Spleen (tissue), 11 donors: Measurements from ENCODE around the gene TMSB4X. TPM values are rescaled to one million over a fixed set of nuclear protein-coding genes. Genes with fewer than 3 reads are reported as not detected.

ENCODE experiments used
- DNase-seq: peaks from one replicate; pipeline ENCODE4 v3.0.0-alpha.2; 2020
- H3K27ac ChIP-seq, 8 donors: fragments of 200-600 bp; sonication (generic) in 7 of 8; 1 replicate in 4 of 8; 2 replicates in 4 of 8; pipeline versions ENCODE4 v1.5.0 to v1.8.0; 2016 to 2021; ENCODE audit warnings: inconsistent platforms in 4 of 8, mild to moderate bottlenecking in 4 of 8, moderate library complexity in 1 of 8
- H3K27me3 ChIP-seq, 7 donors: fragments of 200-600 bp; sonication (generic) in 6 of 7; replicated peaks in 1 of 7; 1 replicate in 4 of 7; 2 replicates in 3 of 7; pipeline versions ENCODE4 v1.5.0 to v1.8.0; 2016 to 2021; ENCODE audit warnings: inconsistent platforms in 3 of 7, mild to moderate bottlenecking in 1 of 7
- H3K36me3 ChIP-seq, 6 donors: fragments of 200-600 bp; sonication (generic) in 5 of 6; 1 replicate in 4 of 6; 2 replicates in 2 of 6; pipeline versions ENCODE4 v1.5.0 to v1.8.0; 2016 to 2021; ENCODE audit warnings: inconsistent platforms in 2 of 6
- H3K4me1 ChIP-seq, 6 donors: fragments of 200-600 bp; sonication (generic) in 5 of 6; 1 replicate in 3 of 6; 2 replicates in 3 of 6; pipeline versions ENCODE4 v1.5.0 to v1.8.0; 2016 to 2021; ENCODE audit warnings: inconsistent platforms in 3 of 6
- H3K4me3 ChIP-seq, 8 donors: fragments of 200-600 bp; sonication (generic) in 7 of 8; 1 replicate in 4 of 8; 2 replicates in 4 of 8; pipeline versions ENCODE4 v1.5.0 to v1.8.0; 2016 to 2021; ENCODE audit warnings: inconsistent platforms in 4 of 8, mild to moderate bottlenecking in 4 of 8, moderate library complexity in 2 of 8
- H3K9me3 ChIP-seq, 8 donors: fragments of 200-600 bp; sonication (generic) in 7 of 8; 1 replicate in 4 of 8; 2 replicates in 4 of 8; pipeline versions ENCODE4 v1.5.0 to v1.8.0; 2016 to 2021; ENCODE audit warnings: inconsistent platforms in 4 of 8
- CTCF ChIP-seq, 11 experiments: fragments of 200-600 bp in 7 of 11; fragments of 450-650 bp in 4 of 11; sonication (generic) in 4 of 11; IDR thresholded peaks in 8 of 11; conservative IDR thresholded peaks in 3 of 11; 1 replicate in 7 of 11; 2 replicates in 4 of 11; pipeline versions ENCODE4 v1.4.0 to v1.8.0; 2016 to 2021; ENCODE audit warnings: antibody characterized with exemption in 11 of 11, inconsistent platforms in 4 of 11, mild to moderate bottlenecking in 1 of 11
- POLR2A ChIP-seq, 3 donors: fragments of 450-650 bp; IDR thresholded peaks; one replicate each; pipeline ENCODE4 v1.5.1; 2017; ENCODE audit warnings: antibody characterized with exemption in 3 of 3, mild to moderate bottlenecking in 1 of 3
- POLR2AphosphoS5 ChIP-seq, 3 donors: sonication (generic); formaldehyde crosslinking; IDR thresholded peaks; one replicate each; pipeline ENCODE4 v1.5.1; 2017; ENCODE audit warnings: antibody characterized with exemption in 3 of 3
- WGBS, 5 donors: extraction: QIAGEN DNeasy Blood & Tissue Kit in 3 of 5; methylation state at CpG; one replicate each; pipeline versions ENCODE4 v1.1.5 to v1.1.7; 2013 to 2018; 5-methylcytosine and 5-hydroxymethylcytosine counted together
- intact Hi-C: fragments of 100-400 bp; cut with DNase I; formaldehyde crosslinking; loops from one replicate; pipeline ENCODE4 v1.15.0; 2023; ENCODE audit warnings: low total_unique reads
- polyA plus RNA-seq, 3 donors: library from polyadenylated mRNA; stranded (reverse); fragments of 200-250 nt; gene quantifications; one replicate each; pipeline ENCODE4 v1.2.1, GENCODE V29; 2013
- total RNA-seq, 7 donors: library from RNA; depleted of rRNA in 3 of 7; stranded (reverse); fragments of >200 nt in 3 of 7; fragmentation: NEBNext Ultra II Directional in 4 of 7; extraction: Animal tissue kit (Norgen Biotek cat#: 25700) in 4 of 7; gene quantifications; one replicate each; pipeline versions ENCODE4 v1.1.0 to v1.2.1, GENCODE V29; 2016 to 2021
- donor health status: healthy with polysubstance abuse.
- donor health status: DM: no; HTN: no; CAD: no; lungs with moderate emphysema.
- donor health status: DM: no; HTN: no; CAD: no.
- donor health status: Bipolar disorder and iron deficiency.
- donor health status: healthy.
- donor health status: DM: no; HTN: no; CAD: no.
- donor health status: DM: yes; HTN: yes; CAD: no.

TMSB4X gene
- total and polyA plus RNA-seq, 10 donors: 6,343 to 19,174 (median 11,085) TPM

- intact Hi-C loops: loop anchor here (5.0 kb wide), 1 partner anchor 534 kb away; no protein-coding TSS in a partner anchor
- H3K36me3 ChIP-seq: no peaks in the 10 kb centered on the region
- peak overlapping the region; percentile 19 to 96 (median 90) for H3K27ac ChIP-seq
- no peak for TF ChIP-seq CTCF (IDR thresholded peaks at IDR 0.05 in 8 of 11, conservative IDR thresholded peaks at IDR 0.05 in 3 of 11)
- no peak for TF ChIP-seq POLR2AphosphoS5 (IDR thresholded peaks at IDR 0.05)
- TF ChIP-seq POLR2A (IDR thresholded peaks at IDR 0.05): no peak
- no peak overlapping the region for H3K4me3 ChIP-seq
- peaks cover 38 to 74% (median 57%) of the 10 kb centered on the region in 6 donors for H3K4me1 ChIP-seq
- no peak for DNase-seq
- 90 to 100% (median 95%) methylated on average over 1 to 2 of the region's 2 CpGs for WGBS, 5 donors
- H3K27me3 ChIP-seq: peaks cover 0 to 5% (median 0%) of the 10 kb centered on the region in 7 donors
- no peaks in the 10 kb centered on the region for H3K9me3 ChIP-seq
Observed at GRCh38 chrX:12948495-12948894, 26.4 kb upstream of the TMSB4X start.

GRCh38 chrX:12949205-12949926 is 25.5 kb upstream of the TMSB4X start:
- TF ChIP-seq POLR2A (IDR thresholded peaks at IDR 0.05) (no peak), CTCF (IDR thresholded peaks at IDR 0.05 in 8 of 11, conservative IDR thresholded peaks at IDR 0.05 in 3 of 11) (no peak), POLR2AphosphoS5 (IDR thresholded peaks at IDR 0.05) (no peak)
- Histone ChIP-seq H3K27ac (peak overlapping the region; percentile 65 to 96 (median 90)), H3K4me1 (peaks cover 38 to 83% (median 63%) of the 10 kb centered on the region in 6 donors), H3K9me3 (no peaks in the 10 kb centered on the region), H3K27me3 (peaks cover 0 to 5% (median 0%) of the 10 kb centered on the region in 7 donors), H3K36me3 (no peaks in the 10 kb centered on the region), H3K4me3 (peak overlapping the region in 1 of 8 donors; percentile 57)
- no peak for DNase-seq
- 42 to 54% (median 47%) methylated on average over 2 to 5 of the region's 5 CpGs for WGBS, 5 donors
- intact Hi-C loops: loop anchor here (5.0 kb wide), 1 partner anchor 533 kb away; no protein-coding TSS in a partner anchor

- DNase-seq: peak; percentile 94
- Histone ChIP-seq H3K4me1 (peaks cover 38 to 90% (median 69%) of the 10 kb centered on the region in 6 donors), H3K27me3 (peaks cover 0 to 5% (median 0%) of the 10 kb centered on the region in 7 donors), H3K4me3 (peak overlapping the region in 4 of 8 donors; percentile 10 to 57 (median 14)), H3K27ac (peak overlapping the region; percentile 81 to 96 (median 90)), H3K9me3 (no peaks in the 10 kb centered on the region), H3K36me3 (no peaks in the 10 kb centered on the region)
- TF ChIP-seq POLR2A (IDR thresholded peaks at IDR 0.05) (peak in 1 of 3 donors; percentile 40), POLR2AphosphoS5 (IDR thresholded peaks at IDR 0.05) (peak in 2 of 3 donors; percentile 15 to 92), CTCF (IDR thresholded peaks at IDR 0.05 in 8 of 11, conservative IDR thresholded peaks at IDR 0.05 in 3 of 11) (no peak)
- intact Hi-C loops: loop anchor here (5.0 kb wide), 1 partner anchor 532 kb away; no protein-coding TSS in a partner anchor
- WGBS, 5 donors: 13 to 39% (median 18%) methylated on average over 11 of the region's 11 CpGs
Observed at GRCh38 chrX:12949927-12950656, 24.8 kb upstream of the TMSB4X start.
